ENCODE measurements around the gene SLC39A6.
A peak's percentile ranks its signal among the peaks of the same experiment; 100 is the strongest.
"Not testable (repeated sequence)": the region's sequence is repeated elsewhere in the genome, so short reads cannot be mapped to it uniquely, and the experiment has no call there.

Gene SLC39A6

GRCh38 chr18:36095936-36096519 is 33.1 kb downstream of the SLC39A6 start:
- peak; percentile 68 for DNase-seq

GRCh38 chr18:36094431-36094830 is 34.7 kb downstream of the SLC39A6 start:
- no peak for DNase-seq

GRCh38 chr18:36092116-36092515 is 37.0 kb downstream of the SLC39A6 start:
- not testable (repeated sequence) for DNase-seq

GRCh38 chr18:36089001-36089400 is 40.1 kb downstream of the SLC39A6 start:
- DNase-seq, result no peak

- DNase-seq, result no peak
Observed at GRCh38 chr18:36088256-36088655, 40.9 kb downstream of the SLC39A6 start.

GRCh38 chr18:36086186-36086585 is 43.0 kb downstream of the SLC39A6 start:
- DNase-seq, result no peak

- DNase-seq, result no peak
Observed at GRCh38 chr18:36085195-36085594, 43.9 kb downstream of the SLC39A6 start.

GRCh38 chr18:36083729-36084128 is 45.4 kb downstream of the SLC39A6 start:
- DNase-seq, result no peak

GRCh38 chr18:36081118-36081517 is 48.0 kb downstream of the SLC39A6 start:
- not testable (repeated sequence) for DNase-seq

GRCh38 chr18:36078751-36079529 is 50.2 kb downstream of the SLC39A6 start:
- no peak for DNase-seq

- not testable (repeated sequence) for DNase-seq
Observed at GRCh38 chr18:36077764-36078163, 51.4 kb downstream of the SLC39A6 start.

GRCh38 chr18:36075862-36076587 is 53.1 kb downstream of the SLC39A6 start:
- peak; percentile 73 for DNase-seq

GRCh38 chr18:36074435-36074834 is 54.7 kb downstream of the SLC39A6 start:
- no peak for DNase-seq

- no peak for DNase-seq
Observed at GRCh38 chr18:36073676-36074075, 55.5 kb downstream of the SLC39A6 start.

GRCh38 chr18:36072406-36072805 is 56.7 kb downstream of the SLC39A6 start:
- not testable (repeated sequence) for DNase-seq

- peak; percentile 97 for DNase-seq
Observed at GRCh38 chr18:36067055-36067957, 61.8 kb downstream of the SLC39A6 start, which contains the start of gene RPRD1A. Gene RPRD1A (minus strand): TSS chr18:36067559. CDS start chr18:36067404, 155 bp downstream.

GRCh38 chr18:36066686-36067054 is 62.5 kb downstream of the SLC39A6 start:
- peak; percentile 32 for DNase-seq

- peak; percentile 10 for DNase-seq
Observed at GRCh38 chr18:36066001-36066400, 63.1 kb downstream of the SLC39A6 start.

GRCh38 chr18:36064809-36065079 is 64.4 kb downstream of the SLC39A6 start:
- DNase-seq, result not testable (repeated sequence)

GRCh38 chr18:36064027-36064808 is 64.9 kb downstream of the SLC39A6 start:
- no peak for DNase-seq

GRCh38 chr18:36058674-36059073 is 70.5 kb downstream of the SLC39A6 start:
- DNase-seq, result no peak
